Adrenal gland (tissue), 5 donors: ENCODE measurements around the gene UGT1A4.

Experiments used
- POLR2A ChIP-seq, 2 donors: fragments of 450-650 bp; IDR thresholded peaks; one replicate each; pipeline ENCODE4 v1.6.1; 2017; ENCODE audit warnings: antibody characterized with exemption in 2 of 2, mild to moderate bottlenecking in 2 of 2, moderate library complexity in 1 of 2
- TF ChIP-seq, protein P1 (sequence below), 6 experiments: fragments of 450-650 bp in 4 of 6; fragments of 200-600 bp in 2 of 6; sonication (generic) in 1 of 6; IDR thresholded peaks; 1 replicate in 5 of 6; 2 replicates in 1 of 6; pipeline versions ENCODE4 v1.5.1 to v1.8.0; 2016 to 2021; ENCODE audit warnings: antibody characterized with exemption in 6 of 6, mild to moderate bottlenecking in 2 of 6, moderate library complexity in 1 of 6
- donor health status: DM: no; HTN: no; CAD: no.

DNA sequence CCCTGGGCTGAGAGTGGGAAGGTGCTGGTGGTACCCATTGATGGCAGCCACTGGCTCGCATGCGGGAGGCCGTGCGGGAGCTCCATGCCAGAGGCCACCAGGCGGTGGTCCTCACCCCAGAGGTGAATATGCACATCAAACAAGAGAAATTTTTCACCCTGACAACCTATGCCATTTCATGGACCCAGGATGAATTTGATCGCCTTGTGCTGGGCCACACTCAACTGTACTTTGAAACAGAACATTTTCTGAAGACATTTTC, 28.7 kb downstream of the UGT1A4 start:
- TF ChIP-seq, protein P1, sequence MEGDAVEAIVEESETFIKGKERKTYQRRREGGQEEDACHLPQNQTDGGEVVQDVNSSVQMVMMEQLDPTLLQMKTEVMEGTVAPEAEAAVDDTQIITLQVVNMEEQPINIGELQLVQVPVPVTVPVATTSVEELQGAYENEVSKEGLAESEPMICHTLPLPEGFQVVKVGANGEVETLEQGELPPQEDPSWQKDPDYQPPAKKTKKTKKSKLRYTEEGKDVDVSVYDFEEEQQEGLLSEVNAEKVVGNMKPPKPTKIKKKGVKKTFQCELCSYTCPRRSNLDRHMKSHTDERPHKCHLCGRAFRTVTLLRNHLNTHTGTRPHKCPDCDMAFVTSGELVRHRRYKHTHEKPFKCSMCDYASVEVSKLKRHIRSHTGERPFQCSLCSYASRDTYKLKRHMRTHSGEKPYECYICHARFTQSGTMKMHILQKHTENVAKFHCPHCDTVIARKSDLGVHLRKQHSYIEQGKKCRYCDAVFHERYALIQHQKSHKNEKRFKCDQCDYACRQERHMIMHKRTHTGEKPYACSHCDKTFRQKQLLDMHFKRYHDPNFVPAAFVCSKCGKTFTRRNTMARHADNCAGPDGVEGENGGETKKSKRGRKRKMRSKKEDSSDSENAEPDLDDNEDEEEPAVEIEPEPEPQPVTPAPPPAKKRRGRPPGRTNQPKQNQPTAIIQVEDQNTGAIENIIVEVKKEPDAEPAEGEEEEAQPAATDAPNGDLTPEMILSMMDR (IDR thresholded peaks at IDR 0.05) = no peak
- no peak for TF ChIP-seq POLR2A (IDR thresholded peaks at IDR 0.05)
